ENCODE data around the gene KCNC3.
A peak's percentile ranks its signal among the peaks of the same experiment; 100 is the strongest.

The KCNC3 gene

GRCh38 chr19:50357178-50358100, 28.3 kb upstream of the KCNC3 start (continued):
- TF ChIP-seq, protein P1, sequence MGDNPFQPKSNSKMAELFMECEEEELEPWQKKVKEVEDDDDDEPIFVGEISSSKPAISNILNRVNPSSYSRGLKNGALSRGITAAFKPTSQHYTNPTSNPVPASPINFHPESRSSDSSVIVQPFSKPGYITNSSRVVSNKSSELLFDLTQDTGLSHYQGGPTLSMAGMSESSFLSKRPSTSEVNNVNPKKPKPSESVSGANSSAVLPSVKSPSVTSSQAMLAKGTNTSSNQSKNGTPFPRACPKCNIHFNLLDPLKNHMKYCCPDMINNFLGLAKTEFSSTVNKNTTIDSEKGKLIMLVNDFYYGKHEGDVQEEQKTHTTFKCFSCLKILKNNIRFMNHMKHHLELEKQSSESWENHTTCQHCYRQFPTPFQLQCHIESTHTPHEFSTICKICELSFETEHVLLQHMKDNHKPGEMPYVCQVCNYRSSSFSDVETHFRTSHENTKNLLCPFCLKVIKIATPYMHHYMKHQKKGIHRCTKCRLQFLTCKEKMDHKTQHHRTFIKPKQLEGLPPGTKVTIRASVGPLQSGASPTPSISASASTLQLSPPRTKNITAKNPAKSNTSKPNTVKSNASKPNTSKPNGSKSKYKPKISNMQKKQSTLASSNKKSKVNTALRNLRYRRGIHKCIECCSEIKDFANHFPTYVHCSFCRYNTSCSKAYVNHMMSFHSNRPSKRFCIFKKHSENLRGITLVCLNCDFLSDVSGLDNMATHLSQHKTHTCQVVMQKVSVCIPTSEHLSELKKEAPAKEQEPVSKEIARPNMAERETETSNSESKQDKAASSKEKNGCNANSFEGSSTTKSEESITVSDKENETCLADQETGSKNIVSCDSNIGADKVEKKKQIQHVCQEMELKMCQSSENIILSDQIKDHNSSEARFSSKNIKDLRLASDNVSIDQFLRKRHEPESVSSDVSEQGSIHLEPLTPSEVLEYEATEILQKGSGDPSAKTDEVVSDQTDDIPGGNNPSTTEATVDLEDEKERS (tag by site-specific recombination; IDR thresholded peaks at IDR 0.05) = no peak
- TF ChIP-seq ZBTB17 (tag by site-specific recombination; IDR thresholded peaks at IDR 0.05) (peak; percentile 66), ZNF112 (tag by site-specific recombination; IDR thresholded peaks at IDR 0.05) (no peak), ZNF416 (tag by site-specific recombination; IDR thresholded peaks at IDR 0.05) (no peak), ZNF184 (tag by site-specific recombination; IDR thresholded peaks at IDR 0.05) (no peak), ZNF391 (tag by site-specific recombination; IDR thresholded peaks at IDR 0.05; ENCODE audit: borderline replicate concordance, low read depth) (no peak), ZNF776 (tag by site-specific recombination; IDR thresholded peaks at IDR 0.05; ENCODE audit: borderline replicate concordance) (no peak), ZNF610 (tag by site-specific recombination; IDR thresholded peaks at IDR 0.05; ENCODE audit: borderline replicate concordance) (no peak), ZXDB (tag by site-specific recombination; IDR thresholded peaks at IDR 0.05) (0 out of 2 replicates have a peak, but pooled peaks have one; percentile 31), ZNF366 (tag by site-specific recombination; conservative IDR thresholded peaks at IDR 0.05) (no peak), ZNF239 (tag by site-specific recombination; IDR thresholded peaks at IDR 0.05) (no peak), KLF1 (tag by site-specific recombination; IDR thresholded peaks at IDR 0.05) (no peak), ZNF146 (tag by site-specific recombination; IDR thresholded peaks at IDR 0.05) (no peak), OSR2 (tag by site-specific recombination; IDR thresholded peaks at IDR 0.05) (no peak), ZBTB49 (tag by site-specific recombination; IDR thresholded peaks at IDR 0.05; ENCODE audit: low read depth) (no peak), ZNF266 (tag by site-specific recombination; IDR thresholded peaks at IDR 0.05; ENCODE audit: low read depth) (no peak), TCF7L2 (IDR thresholded peaks at IDR 0.05; ENCODE audit: borderline replicate concordance, low read depth, low read length) (no peak), ZNF449 (tag by site-specific recombination; IDR thresholded peaks at IDR 0.05) (no peak), ZBTB20 (tag by site-specific recombination; IDR thresholded peaks at IDR 0.05) (no peak), ZBTB48 (tag by site-specific recombination; IDR thresholded peaks at IDR 0.05) (no peak), ZBTB21 (tag by site-specific recombination; IDR thresholded peaks at IDR 0.05) (0 out of 2 replicates have a peak, but pooled peaks have one; percentile 18), ZNF837 (tag by site-specific recombination; IDR thresholded peaks at IDR 0.05) (no peak), ZSCAN30 (tag by site-specific recombination; IDR thresholded peaks at IDR 0.05) (no peak), ZNF362 (tag by site-specific recombination; IDR thresholded peaks at IDR 0.05) (no peak), REPIN1 (tag by site-specific recombination; IDR thresholded peaks at IDR 0.05; ENCODE audit: low read depth) (no peak), BCL11A (tag by site-specific recombination; IDR thresholded peaks at IDR 0.05; ENCODE audit: low read depth) (no peak), ZNF169 (tag by site-specific recombination; IDR thresholded peaks at IDR 0.05) (no peak)
- TF ChIP-seq, protein P2, sequence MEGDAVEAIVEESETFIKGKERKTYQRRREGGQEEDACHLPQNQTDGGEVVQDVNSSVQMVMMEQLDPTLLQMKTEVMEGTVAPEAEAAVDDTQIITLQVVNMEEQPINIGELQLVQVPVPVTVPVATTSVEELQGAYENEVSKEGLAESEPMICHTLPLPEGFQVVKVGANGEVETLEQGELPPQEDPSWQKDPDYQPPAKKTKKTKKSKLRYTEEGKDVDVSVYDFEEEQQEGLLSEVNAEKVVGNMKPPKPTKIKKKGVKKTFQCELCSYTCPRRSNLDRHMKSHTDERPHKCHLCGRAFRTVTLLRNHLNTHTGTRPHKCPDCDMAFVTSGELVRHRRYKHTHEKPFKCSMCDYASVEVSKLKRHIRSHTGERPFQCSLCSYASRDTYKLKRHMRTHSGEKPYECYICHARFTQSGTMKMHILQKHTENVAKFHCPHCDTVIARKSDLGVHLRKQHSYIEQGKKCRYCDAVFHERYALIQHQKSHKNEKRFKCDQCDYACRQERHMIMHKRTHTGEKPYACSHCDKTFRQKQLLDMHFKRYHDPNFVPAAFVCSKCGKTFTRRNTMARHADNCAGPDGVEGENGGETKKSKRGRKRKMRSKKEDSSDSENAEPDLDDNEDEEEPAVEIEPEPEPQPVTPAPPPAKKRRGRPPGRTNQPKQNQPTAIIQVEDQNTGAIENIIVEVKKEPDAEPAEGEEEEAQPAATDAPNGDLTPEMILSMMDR (tag by site-specific recombination; IDR thresholded peaks at IDR 0.05) = peak; percentile 73
- TF ChIP-seq, protein P3, sequence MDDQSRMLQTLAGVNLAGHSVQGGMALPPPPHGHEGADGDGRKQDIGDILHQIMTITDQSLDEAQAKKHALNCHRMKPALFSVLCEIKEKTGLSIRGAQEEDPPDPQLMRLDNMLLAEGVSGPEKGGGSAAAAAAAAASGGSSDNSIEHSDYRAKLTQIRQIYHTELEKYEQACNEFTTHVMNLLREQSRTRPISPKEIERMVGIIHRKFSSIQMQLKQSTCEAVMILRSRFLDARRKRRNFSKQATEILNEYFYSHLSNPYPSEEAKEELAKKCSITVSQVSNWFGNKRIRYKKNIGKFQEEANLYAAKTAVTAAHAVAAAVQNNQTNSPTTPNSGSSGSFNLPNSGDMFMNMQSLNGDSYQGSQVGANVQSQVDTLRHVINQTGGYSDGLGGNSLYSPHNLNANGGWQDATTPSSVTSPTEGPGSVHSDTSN (CRISPR knock-in tag; IDR thresholded peaks at IDR 0.05) = no peak

Data from HEK293 (cell line).